ENCODE data around the gene VPS37C.

- TF ChIP-seq CTCF (IDR thresholded peaks at IDR 0.05) (no peak), CDX4 (CRISPR knock-in tag; IDR thresholded peaks at IDR 0.05; ENCODE audit: borderline replicate concordance) (no peak), ZNF121 (CRISPR knock-in tag; IDR thresholded peaks at IDR 0.05) (no peak), CREB1 (CRISPR knock-in tag; IDR thresholded peaks at IDR 0.05) (no peak), ZNF671 (CRISPR knock-in tag; IDR thresholded peaks at IDR 0.05) (no peak), MAX (CRISPR knock-in tag; IDR thresholded peaks at IDR 0.05) (no peak), USF2 (CRISPR knock-in tag; IDR thresholded peaks at IDR 0.05) (no peak), KAT7 (CRISPR knock-in tag; IDR thresholded peaks at IDR 0.05; ENCODE audit: borderline replicate concordance) (no peak), SP1 (CRISPR knock-in tag; conservative IDR thresholded peaks at IDR 0.05) (no peak), ZBTB43 (CRISPR knock-in tag; IDR thresholded peaks at IDR 0.05) (no peak), MYBL2 (CRISPR knock-in tag; IDR thresholded peaks at IDR 0.05) (no peak)
Observed at GRCh38 chr11:61109671-61110070, 51.6 kb downstream of the VPS37C start.
